Measurements from ENCODE around the gene POP7.
"Not testable (repeated sequence)": the region's sequence is repeated elsewhere in the genome, so short reads cannot be mapped to it uniquely, and the experiment has no call there.

DNA sequence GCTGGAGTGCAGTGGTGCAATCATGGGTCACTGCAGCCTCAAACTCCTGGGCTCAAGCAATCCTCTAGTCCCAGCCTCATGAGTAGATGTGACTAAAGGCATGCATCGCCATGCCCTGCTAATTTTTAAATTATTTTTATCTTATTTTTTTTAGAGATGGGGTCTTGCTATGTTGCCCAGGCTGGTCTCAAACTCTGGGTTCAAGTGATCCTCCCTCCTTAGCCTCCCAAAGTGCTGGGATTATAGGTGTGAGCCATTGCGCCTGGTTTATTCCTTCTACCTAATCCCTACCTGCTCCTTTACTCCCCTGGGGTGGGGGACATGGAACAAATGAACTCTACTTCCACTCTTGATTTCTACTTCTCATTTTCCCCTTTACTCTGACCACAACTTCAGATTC lies 18.4 kb downstream of the POP7 start:
- TF ChIP-seq, protein P1, sequence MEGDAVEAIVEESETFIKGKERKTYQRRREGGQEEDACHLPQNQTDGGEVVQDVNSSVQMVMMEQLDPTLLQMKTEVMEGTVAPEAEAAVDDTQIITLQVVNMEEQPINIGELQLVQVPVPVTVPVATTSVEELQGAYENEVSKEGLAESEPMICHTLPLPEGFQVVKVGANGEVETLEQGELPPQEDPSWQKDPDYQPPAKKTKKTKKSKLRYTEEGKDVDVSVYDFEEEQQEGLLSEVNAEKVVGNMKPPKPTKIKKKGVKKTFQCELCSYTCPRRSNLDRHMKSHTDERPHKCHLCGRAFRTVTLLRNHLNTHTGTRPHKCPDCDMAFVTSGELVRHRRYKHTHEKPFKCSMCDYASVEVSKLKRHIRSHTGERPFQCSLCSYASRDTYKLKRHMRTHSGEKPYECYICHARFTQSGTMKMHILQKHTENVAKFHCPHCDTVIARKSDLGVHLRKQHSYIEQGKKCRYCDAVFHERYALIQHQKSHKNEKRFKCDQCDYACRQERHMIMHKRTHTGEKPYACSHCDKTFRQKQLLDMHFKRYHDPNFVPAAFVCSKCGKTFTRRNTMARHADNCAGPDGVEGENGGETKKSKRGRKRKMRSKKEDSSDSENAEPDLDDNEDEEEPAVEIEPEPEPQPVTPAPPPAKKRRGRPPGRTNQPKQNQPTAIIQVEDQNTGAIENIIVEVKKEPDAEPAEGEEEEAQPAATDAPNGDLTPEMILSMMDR (IDR thresholded peaks at IDR 0.05), result not testable (repeated sequence)
- TF ChIP-seq POLR2A (IDR thresholded peaks at IDR 0.05), result not testable (repeated sequence)
